IMR-90 (cell line): ENCODE data around the gene SUN1. TPM values are rescaled to one million over a fixed set of nuclear protein-coding genes. Genes with fewer than 3 reads are reported as not detected.

Source experiments
- ATAC-seq: fragments of 200-7000 bp; cut with Tn5 transposase; 2 replicates; pipeline ENCODE4 v1.9.1; 2020; ENCODE audit warnings: low read depth, mild to moderate bottlenecking, moderate library complexity
- BruUV-seq: library from RNA; stranded (reverse); fragments of 400-500 nt; replicated peaks from 2 replicates; lab custom pipeline; 2021; lab: Mats Ljungman, UMichigan
- CTCF ChIA-PET: fragments of 300-600 bp; formaldehyde crosslinking; extraction: SDS; loops from one replicate; lab custom pipeline; 2021; ENCODE audit warnings: antibody characterized with exemption; lab: Yijun Ruan, JAX
- POLR2A ChIA-PET: fragments of 300-600 bp; sonication (Branson Sonifier 250); formaldehyde crosslinking; loops from one replicate; lab custom pipeline; 2022; ENCODE audit warnings: antibody characterized with exemption; ENCODE audit not compliant: unreplicated experiment; lab: Charles Lee
- DNase-seq: peaks from one replicate; pipeline ENCODE4 v3.0.0; 2013
- H2AFZ ChIP-seq: replicated peaks from 2 replicates; pipeline ENCODE3; 2013; ENCODE audit warnings: low read length, mild to moderate bottlenecking; ENCODE audit not compliant: poor library complexity
- H2AK5ac ChIP-seq: 2 replicates; pipeline ENCODE4 v1.6.1; 2013; ENCODE audit warnings: low read depth, low read length, inconsistent platforms
- H2AK9ac ChIP-seq: replicated peaks from 2 replicates; pipeline ENCODE3; 2013; ENCODE audit warnings: mild to moderate bottlenecking, low read depth, low read length, moderate library complexity; ENCODE audit not compliant: poor library complexity
- H2BK120ac ChIP-seq: 2 replicates; pipeline ENCODE4 v1.6.1; 2013; ENCODE audit warnings: low read depth, low read length, inconsistent platforms
- H2BK15ac ChIP-seq: 3 replicates; pipeline ENCODE4 v1.6.1; 2013; ENCODE audit warnings: low read depth, low read length, inconsistent platforms
- H2BK20ac ChIP-seq: 2 replicates; pipeline ENCODE4 v1.6.1; 2013; ENCODE audit warnings: low read depth, mild to moderate bottlenecking, inconsistent platforms, low read length, moderate library complexity
- H2BK5ac ChIP-seq: 2 replicates; pipeline ENCODE4 v1.6.1; 2013; ENCODE audit warnings: mild to moderate bottlenecking, low read depth, low read length, inconsistent platforms; ENCODE audit not compliant: poor library complexity, severe bottlenecking
- H3K14ac ChIP-seq: replicated peaks from 2 replicates; pipeline ENCODE4 v1.6.1; 2013; ENCODE audit warnings: low read depth, low read length, inconsistent platforms
- H3K18ac ChIP-seq: 2 replicates; pipeline ENCODE4 v1.6.1; 2013; ENCODE audit warnings: low read depth, low read length, control low read depth
- H3K23ac ChIP-seq: 2 replicates; pipeline ENCODE4 v1.6.1; 2013; ENCODE audit warnings: low read depth, low read length, inconsistent platforms
- H3K27ac ChIP-seq: 2 replicates; pipeline ENCODE4 v1.5.1; 2013; ENCODE audit warnings: mild to moderate bottlenecking, control low read depth, low read length; ENCODE audit not compliant: insufficient read depth
- H3K27me3 ChIP-seq: 2 replicates; pipeline ENCODE4 v1.6.1; 2013; ENCODE audit warnings: low read length; ENCODE audit not compliant: control insufficient read depth, insufficient read depth
- H3K36me3 ChIP-seq: 2 replicates; pipeline ENCODE4 v1.6.1; 2013; ENCODE audit warnings: low read length, mixed read lengths; ENCODE audit not compliant: control insufficient read depth, insufficient read depth
- H3K4ac ChIP-seq: 2 replicates; pipeline ENCODE4 v1.6.1; 2013; ENCODE audit warnings: low read depth, low read length, inconsistent platforms
- H3K4me1 ChIP-seq: 2 replicates; pipeline ENCODE4 v1.6.1; 2013; ENCODE audit warnings: low read length, mixed read lengths; ENCODE audit not compliant: control insufficient read depth, insufficient read depth
- H3K4me2 ChIP-seq: 2 replicates; pipeline ENCODE4 v1.6.1; 2013; ENCODE audit warnings: low read depth, mild to moderate bottlenecking, control low read depth, low read length, moderate library complexity
- H3K4me3 ChIP-seq: 2 replicates; pipeline ENCODE4 v1.5.1; 2013; ENCODE audit warnings: low read depth, mild to moderate bottlenecking, control low read depth, low read length, moderate library complexity; ENCODE audit not compliant: insufficient read depth
- H3K56ac ChIP-seq: 2 replicates; pipeline ENCODE4 v1.6.1; 2013; ENCODE audit warnings: low read length, inconsistent platforms; ENCODE audit not compliant: insufficient read depth; ENCODE audit errors: extremely low read depth
- H3K79me1 ChIP-seq, 2 experiments: 2 replicates each; pipeline ENCODE4 v1.6.1; 2013; ENCODE audit warnings: low read length in 2 of 2, inconsistent platforms in 1 of 2, low read depth in 1 of 2
- H3K9ac ChIP-seq: 2 replicates; pipeline ENCODE4 v1.6.1; 2013; ENCODE audit warnings: low read depth, low read length, control low read depth
- H3K9me1 ChIP-seq: 2 replicates; pipeline ENCODE4 v1.6.1; 2013; ENCODE audit warnings: low read length, inconsistent platforms; ENCODE audit not compliant: insufficient read depth
- H3K9me3 ChIP-seq: 2 replicates; pipeline ENCODE4 v1.6.1; 2013; ENCODE audit warnings: low read length; ENCODE audit not compliant: control insufficient read depth, insufficient read depth
- H4K20me1 ChIP-seq: 2 replicates; pipeline ENCODE4 v1.6.1; 2013; ENCODE audit warnings: low read length, inconsistent platforms; ENCODE audit not compliant: insufficient read depth
- H4K5ac ChIP-seq: 2 replicates; pipeline ENCODE4 v1.6.1; 2013; ENCODE audit warnings: mild to moderate bottlenecking, low read depth, low read length, control low read depth
- H4K8ac ChIP-seq, 2 experiments: 2 replicates each; pipeline ENCODE4 v1.6.1; 2013; ENCODE audit warnings: low read depth in 2 of 2, low read length in 2 of 2, control low read depth in 1 of 2, inconsistent platforms in 1 of 2
- H4K91ac ChIP-seq: 2 replicates; pipeline ENCODE4 v1.6.1; 2013; ENCODE audit warnings: low read depth, low read length, inconsistent platforms; ENCODE audit not compliant: insufficient read depth
- BHLHE40 ChIP-seq: fragments of 150-350 bp; IDR thresholded peaks from 2 replicates; pipeline ENCODE4 v1.6.1; 2016; ENCODE audit warnings: mild to moderate bottlenecking, low read depth, low read length
- CEBPB ChIP-seq: IDR thresholded peaks from 2 replicates; pipeline ENCODE4 v1.6.1; 2012; ENCODE audit warnings: low read depth, low read length, improper control_type of control experiment
- CHD1 ChIP-seq: IDR thresholded peaks from 2 replicates; pipeline ENCODE4 v1.6.1; 2012; ENCODE audit warnings: low read depth, low read length, improper control_type of control experiment
- ELK1 ChIP-seq: fragments of 150-350 bp; IDR thresholded peaks from 2 replicates; pipeline ENCODE4 v1.6.1; 2016; ENCODE audit warnings: low read depth, mild to moderate bottlenecking, low read length, moderate library complexity, borderline replicate concordance
- FOS ChIP-seq: fragments of 150-350 bp; IDR thresholded peaks from 2 replicates; pipeline ENCODE4 v1.6.1; 2016; ENCODE audit warnings: low read depth, low read length
- MAFK ChIP-seq: IDR thresholded peaks from 2 replicates; pipeline ENCODE4 v1.6.1; 2012; ENCODE audit warnings: low read depth, low read length, improper control_type of control experiment
- MXI1 ChIP-seq: IDR thresholded peaks from 2 replicates; pipeline ENCODE4 v1.6.1; 2012; ENCODE audit warnings: low read depth, mild to moderate bottlenecking, low read length, moderate library complexity, borderline replicate concordance
- POLR2A ChIP-seq: IDR thresholded peaks from 2 replicates; pipeline ENCODE4 v1.6.1; 2012; ENCODE audit warnings: mild to moderate bottlenecking, low read depth, low read length
- RAD21 ChIP-seq: IDR thresholded peaks from 2 replicates; pipeline ENCODE4 v1.6.1; 2012; ENCODE audit warnings: low read length, improper control_type of control experiment
- RCOR1 ChIP-seq: IDR thresholded peaks from 2 replicates; pipeline ENCODE4 v1.6.1; 2012; ENCODE audit warnings: mild to moderate bottlenecking, low read length, improper control_type of control experiment; ENCODE audit not compliant: insufficient replicate concordance
- RFX5 ChIP-seq: IDR thresholded peaks from 2 replicates; pipeline ENCODE4 v1.8.0; 2012; ENCODE audit warnings: low read depth, mild to moderate bottlenecking, low read length, moderate library complexity
- SMC3 ChIP-seq: fragments of 150-350 bp; IDR thresholded peaks from 2 replicates; pipeline ENCODE4 v1.6.1; 2016; ENCODE audit warnings: low read depth, mild to moderate bottlenecking, antibody characterized with exemption, low read length, moderate library complexity
- WGBS, 2 experiments: methylation state at CpG; one replicate each; pipeline versions ENCODE4 v1.1.5 to v1.1.7; 2013; ENCODE audit warnings: missing lambda C conversion rate in 2 of 2; ENCODE audit not compliant: insufficient read length in 1 of 2; ENCODE audit errors: extremely low coverage in 2 of 2; 5-methylcytosine and 5-hydroxymethylcytosine counted together
- dilution Hi-C: fragments of 300-500 bp; cut with HindIII; formaldehyde crosslinking; loops from one replicate; pipeline ENCODE4 v1.14.3; 2018; ENCODE audit warnings: low sequenced_read_pairs; ENCODE audit not compliant: unreplicated experiment
- in situ Hi-C: fragments of 300-500 bp; cut with MboI; formaldehyde crosslinking; loops from 3 replicates; pipeline ENCODE4 v1.14.3; 2019; ENCODE audit warnings: low sequenced_read_pairs, inconsistent platforms, mixed read lengths
- intact Hi-C: fragments of 100-400 bp; cut with micrococcal nuclease; formaldehyde crosslinking; loops from 2 replicates; pipeline ENCODE4 v1.10.0; 2022
- polyA plus RNA-seq, 3 experiments: library from polyadenylated mRNA; depleted of rRNA; stranded (reverse); fragments of >200 nt; gene quantifications; 2 replicates each; pipeline ENCODE4 v1.2.3, GENCODE V29; 2012; ENCODE audit warnings: low replicate concordance in 1 of 3
- total RNA-seq: library from RNA; depleted of rRNA; stranded (reverse); fragments of >200 nt; gene quantifications from 2 replicates; pipeline ENCODE4 v1.2.3, GENCODE V29; 2012
- TF ChIP-seq, protein P1 (sequence below): conservative IDR thresholded peaks from 2 replicates; pipeline ENCODE4 v1.5.1; 2012; ENCODE audit warnings: mild to moderate bottlenecking, low read depth, low read length, improper control_type of control experiment
- TF ChIP-seq, protein P2 (sequence below): fragments of 150-350 bp; IDR thresholded peaks from 2 replicates; pipeline ENCODE4 v1.6.1; 2017; ENCODE audit warnings: mild to moderate bottlenecking, antibody characterized with exemption, low read length, low read depth

SUN1 gene
- total and polyA plus RNA-seq, 2 of the 4 experiments (the other 2 are of a cell fraction) = 113 to 239 TPM

DNA sequence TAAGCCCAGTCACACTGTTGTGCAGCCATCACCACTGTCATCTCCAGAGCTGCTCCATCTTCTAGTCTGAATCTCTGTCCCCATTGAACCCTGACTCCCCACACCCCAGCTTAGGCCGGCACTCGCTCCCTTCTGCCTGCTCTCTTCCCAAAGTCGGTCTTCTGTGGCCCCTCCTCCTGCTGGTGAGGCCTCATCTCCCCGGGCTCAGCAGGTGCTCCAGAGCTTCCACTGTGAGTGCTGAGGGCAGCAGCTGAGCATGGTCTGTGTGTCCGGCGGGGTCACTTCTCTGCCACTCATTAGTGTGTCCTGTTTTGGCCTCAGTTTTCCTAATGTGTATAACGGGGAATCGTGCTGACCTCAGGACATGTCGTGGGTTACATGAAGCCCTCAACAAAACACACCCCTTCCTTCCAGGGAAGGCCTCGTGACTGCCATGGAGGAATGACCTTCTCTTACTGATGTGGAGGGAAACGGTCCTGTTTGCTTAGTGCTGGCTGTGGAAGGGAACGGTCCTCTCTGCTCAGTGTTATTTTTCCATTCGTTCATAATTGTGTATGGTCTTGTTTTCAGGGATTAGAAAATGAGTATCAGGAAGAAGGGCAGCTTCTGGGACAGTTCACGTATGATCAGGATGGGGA is 39.7 kb downstream of the SUN1 start:
- Histone ChIP-seq H3K23ac (no peak overlapping the region), H2BK15ac (no peak overlapping the region), H4K91ac (no peak overlapping the region), H3K9ac (no peak overlapping the region), H2AFZ (no peak overlapping the region), H2BK20ac (no peak overlapping the region), H3K18ac (no peak overlapping the region), H3K4ac (no peak overlapping the region), H3K27me3 (no peaks in the 10 kb centered on the region), H3K56ac (no peak overlapping the region), H4K8ac (no peak overlapping the region), H3K36me3 (peaks cover 38% of the 10 kb centered on the region), H2BK120ac (no peak overlapping the region), H3K4me1 (peaks cover 13% of the 10 kb centered on the region), H3K4me3 (no peak overlapping the region), H2BK5ac (no peak overlapping the region), H3K4me2 (no peak overlapping the region), H4K5ac (no peak overlapping the region), H3K14ac (no peak overlapping the region), H2AK5ac (no peak overlapping the region), H3K27ac (no peak overlapping the region), H3K9me3 (no peaks in the 10 kb centered on the region), H3K9me1 (peaks cover 5% of the 10 kb centered on the region; the same call in 1 of the 2 replicates), H2AK9ac (no peak overlapping the region), H3K79me1 (peaks cover 5 to 49% of the 10 kb centered on the region in 2 experiments), H4K20me1 (peaks cover 10% of the 10 kb centered on the region)
- intact Hi-C loops = loop anchor here (2.0 to 10.0 kb wide), 2 partner anchors 357 to 551 kb away; partner anchors contain the start of gene PDGFA
- no TSS peak for BruUV-seq
- DNase-seq (no peak), ATAC-seq (no peak)
- POLR2A ChIA-PET = no interaction called here
- WGBS, 2 experiments = 79% methylated on average over 3 of the region's 14 CpGs; no CpG with 5 or more reads in 1 of the 2 experiments
- TF ChIP-seq, protein P1, sequence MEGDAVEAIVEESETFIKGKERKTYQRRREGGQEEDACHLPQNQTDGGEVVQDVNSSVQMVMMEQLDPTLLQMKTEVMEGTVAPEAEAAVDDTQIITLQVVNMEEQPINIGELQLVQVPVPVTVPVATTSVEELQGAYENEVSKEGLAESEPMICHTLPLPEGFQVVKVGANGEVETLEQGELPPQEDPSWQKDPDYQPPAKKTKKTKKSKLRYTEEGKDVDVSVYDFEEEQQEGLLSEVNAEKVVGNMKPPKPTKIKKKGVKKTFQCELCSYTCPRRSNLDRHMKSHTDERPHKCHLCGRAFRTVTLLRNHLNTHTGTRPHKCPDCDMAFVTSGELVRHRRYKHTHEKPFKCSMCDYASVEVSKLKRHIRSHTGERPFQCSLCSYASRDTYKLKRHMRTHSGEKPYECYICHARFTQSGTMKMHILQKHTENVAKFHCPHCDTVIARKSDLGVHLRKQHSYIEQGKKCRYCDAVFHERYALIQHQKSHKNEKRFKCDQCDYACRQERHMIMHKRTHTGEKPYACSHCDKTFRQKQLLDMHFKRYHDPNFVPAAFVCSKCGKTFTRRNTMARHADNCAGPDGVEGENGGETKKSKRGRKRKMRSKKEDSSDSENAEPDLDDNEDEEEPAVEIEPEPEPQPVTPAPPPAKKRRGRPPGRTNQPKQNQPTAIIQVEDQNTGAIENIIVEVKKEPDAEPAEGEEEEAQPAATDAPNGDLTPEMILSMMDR = no peak
- TF ChIP-seq POLR2A (no peak), CHD1 (no peak), MXI1 (no peak), ELK1 (no peak), RAD21 (no peak), RFX5 (no peak), CEBPB (no peak), SMC3 (no peak), FOS (no peak), BHLHE40 (no peak), MAFK (no peak), RCOR1 (no peak)
- TF ChIP-seq, protein P2, sequence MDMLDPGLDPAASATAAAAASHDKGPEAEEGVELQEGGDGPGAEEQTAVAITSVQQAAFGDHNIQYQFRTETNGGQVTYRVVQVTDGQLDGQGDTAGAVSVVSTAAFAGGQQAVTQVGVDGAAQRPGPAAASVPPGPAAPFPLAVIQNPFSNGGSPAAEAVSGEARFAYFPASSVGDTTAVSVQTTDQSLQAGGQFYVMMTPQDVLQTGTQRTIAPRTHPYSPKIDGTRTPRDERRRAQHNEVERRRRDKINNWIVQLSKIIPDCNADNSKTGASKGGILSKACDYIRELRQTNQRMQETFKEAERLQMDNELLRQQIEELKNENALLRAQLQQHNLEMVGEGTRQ = no peak
- dilution Hi-C loops = no loop called here
- CTCF ChIA-PET = interaction anchor here (1.3 kb wide), 1 partner anchor 9 kb away, joined by 4 read pairs; no protein-coding TSS in a partner anchor
- in situ Hi-C loops = loop anchor here (5.0 to 10.0 kb wide), 2 partner anchors 85 to 337 kb away; no protein-coding TSS in a partner anchor
